Measurements from ENCODE around the gene CYP21A2.
"Not testable (repeated sequence)": the region's sequence is repeated elsewhere in the genome, so short reads cannot be mapped to it uniquely, and the experiment has no call there.

The CYP21A2 gene

GRCh38 chr6:32037598-32038524, at the start of gene CYP21A2:
CYP21A2 (plus strand) TSS chr6:32038415; CDS start chr6:32038423, 8 bp downstream.
- DNase-seq (ENCODE audit: low spot score): not testable (repeated sequence)

GRCh38 chr6:31989363-31989762, 48.9 kb upstream of the CYP21A2 start:
- not testable (repeated sequence) for DNase-seq (ENCODE audit: low spot score)

- DNase-seq (ENCODE audit: low spot score): not testable (repeated sequence)
These were observed 43.8 kb upstream of the CYP21A2 start for GRCh38 chr6:31994421-31994820.

GRCh38 chr6:31996385-31996784, 41.8 kb upstream of the CYP21A2 start:
- not testable (repeated sequence) for DNase-seq (ENCODE audit: low spot score)

GRCh38 chr6:32002546-32003268, 35.5 kb upstream of the CYP21A2 start:
- not testable (repeated sequence) for DNase-seq (ENCODE audit: low spot score)

GRCh38 chr6:32003301-32003700, 34.9 kb upstream of the CYP21A2 start:
- not testable (repeated sequence) for DNase-seq (ENCODE audit: low spot score)

GRCh38 chr6:32004393-32004792, 33.8 kb upstream of the CYP21A2 start:
- not testable (repeated sequence) for DNase-seq (ENCODE audit: low spot score)

- not testable (repeated sequence) for DNase-seq (ENCODE audit: low spot score)
These were observed 33.2 kb upstream of the CYP21A2 start for GRCh38 chr6:32004864-32005537.

- DNase-seq (ENCODE audit: low spot score): not testable (repeated sequence)
These were observed 32.7 kb upstream of the CYP21A2 start for GRCh38 chr6:32005538-32005880.

- not testable (repeated sequence) for DNase-seq (ENCODE audit: low spot score)
These were observed 32.2 kb upstream of the CYP21A2 start for GRCh38 chr6:32005991-32006529.

- DNase-seq (ENCODE audit: low spot score): not testable (repeated sequence)
These were observed 31.1 kb upstream of the CYP21A2 start for GRCh38 chr6:32007086-32007485.

GRCh38 chr6:32008037-32008436, 30.2 kb upstream of the CYP21A2 start:
- DNase-seq (ENCODE audit: low spot score): not testable (repeated sequence)

GRCh38 chr6:32008616-32009015, 29.6 kb upstream of the CYP21A2 start:
- not testable (repeated sequence) for DNase-seq (ENCODE audit: low spot score)

- not testable (repeated sequence) for DNase-seq (ENCODE audit: low spot score)
These were observed 28.7 kb upstream of the CYP21A2 start for GRCh38 chr6:32009537-32009936.

GRCh38 chr6:32010856-32011530, 27.2 kb upstream of the CYP21A2 start:
- not testable (repeated sequence) for DNase-seq (ENCODE audit: low spot score)

- not testable (repeated sequence) for DNase-seq (ENCODE audit: low spot score)
These were observed 25.1 kb upstream of the CYP21A2 start for GRCh38 chr6:32012941-32013617.

GRCh38 chr6:32013738-32014137, 24.5 kb upstream of the CYP21A2 start:
- DNase-seq (ENCODE audit: low spot score): not testable (repeated sequence)

GRCh38 chr6:32014547-32014946, 23.7 kb upstream of the CYP21A2 start, which contains the start of gene C4B:
C4B (plus strand) TSS chr6:32014795; CDS start chr6:32014846, 51 bp downstream.
- DNase-seq (ENCODE audit: low spot score): not testable (repeated sequence)

GRCh38 chr6:32022100-32022499, 16.1 kb upstream of the CYP21A2 start:
- DNase-seq (ENCODE audit: low spot score): not testable (repeated sequence)

GRCh38 chr6:32028631-32029030, 9.6 kb upstream of the CYP21A2 start:
- DNase-seq (ENCODE audit: low spot score): not testable (repeated sequence)

- not testable (repeated sequence) for DNase-seq (ENCODE audit: low spot score)
These were observed 8.7 kb upstream of the CYP21A2 start for GRCh38 chr6:32029553-32029952.
